Vagina (tissue), 2 donors: ENCODE data around the gene CPNE1.

ENCODE experiments used
- POLR2A ChIP-seq, 2 donors: fragments of 450-650 bp; IDR thresholded peaks; one replicate each; pipeline ENCODE4 v1.6.1; 2017; ENCODE audit warnings: antibody characterized with exemption in 2 of 2, mild to moderate bottlenecking in 2 of 2, moderate library complexity in 2 of 2
- POLR2AphosphoS5 ChIP-seq, 2 donors: sonication (generic); formaldehyde crosslinking; IDR thresholded peaks; one replicate each; pipeline ENCODE4 v1.9.0; 2017; ENCODE audit warnings: antibody characterized with exemption in 2 of 2, mild to moderate bottlenecking in 2 of 2, low read depth in 1 of 2; ENCODE audit not compliant: insufficient read depth in 1 of 2
- TF ChIP-seq, protein P1 (sequence below), 3 experiments: fragments of 450-650 bp in 2 of 3; fragments of 200-600 bp in 1 of 3; sonication (generic) in 1 of 3; IDR thresholded peaks; one replicate each; pipeline ENCODE4 v1.5.1; 2017 to 2019; ENCODE audit warnings: antibody characterized with exemption in 3 of 3, mild to moderate bottlenecking in 2 of 3, moderate library complexity in 2 of 3

DNA sequence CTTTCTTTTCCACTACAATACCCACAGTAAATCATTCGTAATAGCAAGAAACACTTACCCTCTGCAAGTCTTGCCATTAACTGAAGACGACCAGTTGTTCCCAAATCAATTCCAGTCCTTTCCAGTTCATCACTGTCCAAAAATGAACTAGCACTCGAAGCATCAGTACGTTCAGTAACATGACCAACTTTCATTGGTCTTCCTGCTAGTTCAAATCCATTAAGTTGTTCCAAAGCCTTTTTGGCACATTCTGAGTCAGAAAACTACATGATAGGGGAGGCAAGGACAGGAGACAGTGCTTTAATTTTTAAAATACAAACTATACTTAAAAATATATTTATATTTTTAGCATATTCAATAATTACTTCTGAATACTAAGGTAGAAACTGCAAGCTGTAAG, 49.4 kb upstream of the CPNE1 start:
- TF ChIP-seq, protein P1, sequence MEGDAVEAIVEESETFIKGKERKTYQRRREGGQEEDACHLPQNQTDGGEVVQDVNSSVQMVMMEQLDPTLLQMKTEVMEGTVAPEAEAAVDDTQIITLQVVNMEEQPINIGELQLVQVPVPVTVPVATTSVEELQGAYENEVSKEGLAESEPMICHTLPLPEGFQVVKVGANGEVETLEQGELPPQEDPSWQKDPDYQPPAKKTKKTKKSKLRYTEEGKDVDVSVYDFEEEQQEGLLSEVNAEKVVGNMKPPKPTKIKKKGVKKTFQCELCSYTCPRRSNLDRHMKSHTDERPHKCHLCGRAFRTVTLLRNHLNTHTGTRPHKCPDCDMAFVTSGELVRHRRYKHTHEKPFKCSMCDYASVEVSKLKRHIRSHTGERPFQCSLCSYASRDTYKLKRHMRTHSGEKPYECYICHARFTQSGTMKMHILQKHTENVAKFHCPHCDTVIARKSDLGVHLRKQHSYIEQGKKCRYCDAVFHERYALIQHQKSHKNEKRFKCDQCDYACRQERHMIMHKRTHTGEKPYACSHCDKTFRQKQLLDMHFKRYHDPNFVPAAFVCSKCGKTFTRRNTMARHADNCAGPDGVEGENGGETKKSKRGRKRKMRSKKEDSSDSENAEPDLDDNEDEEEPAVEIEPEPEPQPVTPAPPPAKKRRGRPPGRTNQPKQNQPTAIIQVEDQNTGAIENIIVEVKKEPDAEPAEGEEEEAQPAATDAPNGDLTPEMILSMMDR (IDR thresholded peaks at IDR 0.05) = no peak
- TF ChIP-seq POLR2A (IDR thresholded peaks at IDR 0.05) (no peak), POLR2AphosphoS5 (IDR thresholded peaks at IDR 0.05; ENCODE audit: insufficient read depth in 1 of 2, low read depth in 1 of 2) (no peak)
